OCI-LY3 (cell line): ENCODE results near the gene TGFBR1.

Source experiments
- CTCF ChIP-seq: fragments of 200-600, 300-600 bp; sonication (generic); IDR thresholded peaks from 2 replicates; pipeline ENCODE4 v1.5.1; 2014; ENCODE audit warnings: antibody characterized with exemption, low read length, low read depth
- EZH2phosphoT487 ChIP-seq: fragments of 200-600 bp; shearing (Covaris generic); IDR thresholded peaks from 2 replicates; pipeline ENCODE4 v1.6.1; 2018; ENCODE audit warnings: antibody characterized with exemption, mixed run types, low read depth

- TF ChIP-seq CTCF (peak; percentile 92), EZH2phosphoT487 (no peak)
These were observed 35.9 kb downstream of the TGFBR1 start for GRCh38 chr9:99140685-99141314.
